ENCODE measurements around the gene TUBGCP3.

DNA sequence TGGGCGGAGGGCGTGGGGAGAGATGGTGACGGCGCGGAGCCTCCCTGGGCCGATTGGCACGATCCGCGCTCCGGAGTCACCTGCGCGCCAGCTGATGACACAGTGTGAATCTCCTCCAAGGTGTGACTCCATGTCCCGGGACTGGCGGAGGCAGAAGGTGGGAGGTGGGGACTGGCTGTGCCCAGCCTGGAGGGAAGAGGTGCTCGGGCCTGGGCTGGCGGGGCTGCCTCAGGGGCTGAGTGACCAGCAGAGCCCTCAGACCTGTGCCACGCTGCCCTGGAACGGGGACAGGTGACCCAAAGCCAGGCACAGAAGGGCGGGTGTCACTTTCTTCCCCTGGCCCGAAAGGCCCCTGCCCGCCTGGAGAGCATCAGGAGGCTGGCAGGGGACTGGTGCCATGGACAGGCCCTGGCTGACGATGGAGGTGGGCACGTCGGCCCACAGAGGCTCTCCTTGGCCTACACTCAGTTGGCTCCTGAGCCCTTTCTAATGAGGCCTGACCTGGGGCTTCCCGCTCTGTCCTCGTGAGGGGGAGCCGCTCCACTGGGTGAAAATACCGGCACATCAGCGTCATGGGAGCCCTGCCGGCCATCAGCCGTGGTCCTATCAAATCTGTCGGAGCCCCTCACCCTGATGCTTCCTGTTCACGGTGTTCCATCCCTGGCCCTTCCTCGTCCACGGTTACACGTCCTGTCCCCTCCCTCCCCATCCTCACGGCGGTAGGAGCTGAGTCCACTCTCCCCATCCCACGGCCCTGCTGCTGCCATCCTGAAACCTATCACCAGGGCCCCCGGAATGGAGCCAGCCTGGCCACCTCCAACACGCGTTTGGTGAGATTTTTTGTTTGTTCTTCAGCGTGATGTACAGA is 136.2 kb downstream of the TUBGCP3 start:
- no peak for TF ChIP-seq CTCF (conservative IDR thresholded peaks at IDR 0.05 in 1 of 2, IDR thresholded peaks at IDR 0.05 in 1 of 2; ENCODE audit: extremely low read depth in 1 of 2, insufficient read depth in 1 of 2, low read depth in 1 of 2, low read length in 2 of 2)
- TF ChIP-seq EZH2 (IDR thresholded peaks at IDR 0.05; ENCODE audit: borderline replicate concordance, low read length): no peak
